Measurements from ENCODE around the gene EXOG.

EXOG gene

GRCh38 chr3:38516669-38517068, 20.5 kb downstream of the EXOG start:
- Histone ChIP-seq H3K9me3 (ENCODE audit: control insufficient read depth, insufficient read depth, low read length) (no peaks in the 10 kb centered on the region), H3K36me3 (ENCODE audit: control insufficient read depth, insufficient read depth, low read length) (peaks cover 37% of the 10 kb centered on the region), H3K9ac (ENCODE audit: low read depth, low read length) (no peak overlapping the region), H3K27me3 (ENCODE audit: control insufficient read depth, insufficient read depth, low read length) (no peaks in the 10 kb centered on the region), H3K4me1 (ENCODE audit: control insufficient read depth, insufficient read depth, low read length) (peaks cover 28% of the 10 kb centered on the region), H3K4me3 (ENCODE audit: low read depth, low read length) (no peak overlapping the region), H3K27ac (ENCODE audit: low read depth, low read length) (no peak overlapping the region)

GRCh38 chr3:38519000-38519399, 22.9 kb downstream of the EXOG start:
- peaks cover 28% of the 10 kb centered on the region for H3K4me1 ChIP-seq (ENCODE audit: control insufficient read depth, insufficient read depth, low read length)
- H3K4me3 ChIP-seq (ENCODE audit: low read depth, low read length): no peak overlapping the region
- peaks cover 26% of the 10 kb centered on the region for H3K36me3 ChIP-seq (ENCODE audit: control insufficient read depth, insufficient read depth, low read length)
- no peak overlapping the region for H3K9ac ChIP-seq (ENCODE audit: low read depth, low read length)
- peak overlapping the region; percentile 65 for H3K27ac ChIP-seq (ENCODE audit: low read depth, low read length)
- no peaks in the 10 kb centered on the region for H3K27me3 ChIP-seq (ENCODE audit: control insufficient read depth, insufficient read depth, low read length)
- H3K9me3 ChIP-seq (ENCODE audit: control insufficient read depth, insufficient read depth, low read length): no peaks in the 10 kb centered on the region

- Histone ChIP-seq H3K36me3 (ENCODE audit: control insufficient read depth, insufficient read depth, low read length) (peaks cover 27% of the 10 kb centered on the region), H3K27ac (ENCODE audit: low read depth, low read length) (peak overlapping the region; percentile 79), H3K9ac (ENCODE audit: low read depth, low read length) (no peak overlapping the region)
Observed at GRCh38 chr3:38519651-38520050, 23.5 kb downstream of the EXOG start.

GRCh38 chr3:38521391-38521987, 25.3 kb downstream of the EXOG start:
- H3K27me3 ChIP-seq (ENCODE audit: control insufficient read depth, insufficient read depth, low read length): no peaks in the 10 kb centered on the region
- H3K36me3 ChIP-seq (ENCODE audit: control insufficient read depth, insufficient read depth, low read length): peaks cover 33% of the 10 kb centered on the region
- H3K27ac ChIP-seq (ENCODE audit: low read depth, low read length): peak overlapping the region; percentile 23
- H3K9ac ChIP-seq (ENCODE audit: low read depth, low read length): no peak overlapping the region
- H3K4me1 ChIP-seq (ENCODE audit: control insufficient read depth, insufficient read depth, low read length): peaks cover 28% of the 10 kb centered on the region
- no peaks in the 10 kb centered on the region for H3K9me3 ChIP-seq (ENCODE audit: control insufficient read depth, insufficient read depth, low read length)
- H3K4me3 ChIP-seq (ENCODE audit: low read depth, low read length): no peak overlapping the region

More at GRCh38 chr3:38519651-38520050, 23.5 kb downstream of the EXOG start:
- Histone ChIP-seq H3K27me3 (ENCODE audit: control insufficient read depth, insufficient read depth, low read length) (no peaks in the 10 kb centered on the region), H3K4me1 (ENCODE audit: control insufficient read depth, insufficient read depth, low read length) (peaks cover 28% of the 10 kb centered on the region), H3K9me3 (ENCODE audit: control insufficient read depth, insufficient read depth, low read length) (no peaks in the 10 kb centered on the region), H3K4me3 (ENCODE audit: low read depth, low read length) (no peak overlapping the region)

GRCh38 chr3:38522002-38522401, 25.9 kb downstream of the EXOG start:
- Histone ChIP-seq H3K36me3 (ENCODE audit: control insufficient read depth, insufficient read depth, low read length) (peaks cover 33% of the 10 kb centered on the region), H3K9me3 (ENCODE audit: control insufficient read depth, insufficient read depth, low read length) (no peaks in the 10 kb centered on the region)

GRCh38 chr3:38524141-38524739, 28.1 kb downstream of the EXOG start:
- Histone ChIP-seq H3K27ac (ENCODE audit: low read depth, low read length) (no peak overlapping the region), H3K27me3 (ENCODE audit: control insufficient read depth, insufficient read depth, low read length) (no peaks in the 10 kb centered on the region), H3K4me3 (ENCODE audit: low read depth, low read length) (no peak overlapping the region), H3K4me1 (ENCODE audit: control insufficient read depth, insufficient read depth, low read length) (peaks cover 23% of the 10 kb centered on the region), H3K9ac (ENCODE audit: low read depth, low read length) (no peak overlapping the region), H3K9me3 (ENCODE audit: control insufficient read depth, insufficient read depth, low read length) (no peaks in the 10 kb centered on the region), H3K36me3 (ENCODE audit: control insufficient read depth, insufficient read depth, low read length) (peaks cover 33% of the 10 kb centered on the region)

More at GRCh38 chr3:38522002-38522401, 25.9 kb downstream of the EXOG start:
- H3K4me3 ChIP-seq (ENCODE audit: low read depth, low read length): no peak overlapping the region
- H3K27ac ChIP-seq (ENCODE audit: low read depth, low read length): no peak overlapping the region
- H3K9ac ChIP-seq (ENCODE audit: low read depth, low read length): no peak overlapping the region
- peaks cover 28% of the 10 kb centered on the region for H3K4me1 ChIP-seq (ENCODE audit: control insufficient read depth, insufficient read depth, low read length)
- H3K27me3 ChIP-seq (ENCODE audit: control insufficient read depth, insufficient read depth, low read length): no peaks in the 10 kb centered on the region

GRCh38 chr3:38526792-38527191, 30.7 kb downstream of the EXOG start:
- H3K36me3 ChIP-seq (ENCODE audit: control insufficient read depth, insufficient read depth, low read length): peaks cover 32% of the 10 kb centered on the region
- no peak overlapping the region for H3K9ac ChIP-seq (ENCODE audit: low read depth, low read length)
- H3K27ac ChIP-seq (ENCODE audit: low read depth, low read length): no peak overlapping the region
- H3K27me3 ChIP-seq (ENCODE audit: control insufficient read depth, insufficient read depth, low read length): no peaks in the 10 kb centered on the region
- H3K9me3 ChIP-seq (ENCODE audit: control insufficient read depth, insufficient read depth, low read length): no peaks in the 10 kb centered on the region
- H3K4me1 ChIP-seq (ENCODE audit: control insufficient read depth, insufficient read depth, low read length): no peaks in the 10 kb centered on the region
- H3K4me3 ChIP-seq (ENCODE audit: low read depth, low read length): no peak overlapping the region

GRCh38 chr3:38528457-38528856, 32.3 kb downstream of the EXOG start:
- H3K4me3 ChIP-seq (ENCODE audit: low read depth, low read length): no peak overlapping the region
- H3K9ac ChIP-seq (ENCODE audit: low read depth, low read length): no peak overlapping the region
- peaks cover 28% of the 10 kb centered on the region for H3K36me3 ChIP-seq (ENCODE audit: control insufficient read depth, insufficient read depth, low read length)
- no peaks in the 10 kb centered on the region for H3K27me3 ChIP-seq (ENCODE audit: control insufficient read depth, insufficient read depth, low read length)
- no peak overlapping the region for H3K27ac ChIP-seq (ENCODE audit: low read depth, low read length)
- H3K9me3 ChIP-seq (ENCODE audit: control insufficient read depth, insufficient read depth, low read length): no peaks in the 10 kb centered on the region
- H3K4me1 ChIP-seq (ENCODE audit: control insufficient read depth, insufficient read depth, low read length): peaks cover 9% of the 10 kb centered on the region; the same call in 1 of the 2 replicates

GRCh38 chr3:38532529-38532928, 36.4 kb downstream of the EXOG start:
- H3K9ac ChIP-seq (ENCODE audit: low read depth, low read length): no peak overlapping the region
- peaks cover 22% of the 10 kb centered on the region for H3K4me1 ChIP-seq (ENCODE audit: control insufficient read depth, insufficient read depth, low read length)
- no peaks in the 10 kb centered on the region for H3K27me3 ChIP-seq (ENCODE audit: control insufficient read depth, insufficient read depth, low read length)
- H3K4me3 ChIP-seq (ENCODE audit: low read depth, low read length): no peak overlapping the region
- peaks cover 5% of the 10 kb centered on the region; the same call in 1 of the 2 replicates for H3K9me3 ChIP-seq (ENCODE audit: control insufficient read depth, insufficient read depth, low read length)
- H3K27ac ChIP-seq (ENCODE audit: low read depth, low read length): no peak overlapping the region
- H3K36me3 ChIP-seq (ENCODE audit: control insufficient read depth, insufficient read depth, low read length): no peaks in the 10 kb centered on the region

GRCh38 chr3:38533285-38533976, 37.3 kb downstream of the EXOG start:
- Histone ChIP-seq H3K27me3 (ENCODE audit: control insufficient read depth, insufficient read depth, low read length) (no peaks in the 10 kb centered on the region), H3K4me3 (ENCODE audit: low read depth, low read length) (no peak overlapping the region), H3K4me1 (ENCODE audit: control insufficient read depth, insufficient read depth, low read length) (peaks cover 22% of the 10 kb centered on the region), H3K36me3 (ENCODE audit: control insufficient read depth, insufficient read depth, low read length) (no peaks in the 10 kb centered on the region), H3K9ac (ENCODE audit: low read depth, low read length) (no peak overlapping the region), H3K27ac (ENCODE audit: low read depth, low read length) (no peak overlapping the region), H3K9me3 (ENCODE audit: control insufficient read depth, insufficient read depth, low read length) (peaks cover 5% of the 10 kb centered on the region; the same call in 1 of the 2 replicates)

GRCh38 chr3:38534180-38534579, 38.0 kb downstream of the EXOG start:
- H3K9ac ChIP-seq (ENCODE audit: low read depth, low read length): no peak overlapping the region
- peaks cover 22% of the 10 kb centered on the region for H3K4me1 ChIP-seq (ENCODE audit: control insufficient read depth, insufficient read depth, low read length)
- H3K36me3 ChIP-seq (ENCODE audit: control insufficient read depth, insufficient read depth, low read length): no peaks in the 10 kb centered on the region
- no peak overlapping the region for H3K4me3 ChIP-seq (ENCODE audit: low read depth, low read length)
- no peaks in the 10 kb centered on the region for H3K27me3 ChIP-seq (ENCODE audit: control insufficient read depth, insufficient read depth, low read length)
- peaks cover 5% of the 10 kb centered on the region; the same call in 1 of the 2 replicates for H3K9me3 ChIP-seq (ENCODE audit: control insufficient read depth, insufficient read depth, low read length)
- H3K27ac ChIP-seq (ENCODE audit: low read depth, low read length): no peak overlapping the region
